Measurements from ENCODE around the gene SIMC1. TPM values are rescaled to one million over a fixed set of nuclear protein-coding genes. Genes with fewer than 3 reads are reported as not detected.
"Not testable (repeated sequence)": the region's sequence is repeated elsewhere in the genome, so short reads cannot be mapped to it uniquely, and the experiment has no call there.

Gene SIMC1
- total RNA-seq, 1 donor from 2014 or later, result 10.4 TPM

- not testable (repeated sequence) for H3K9ac ChIP-seq (ENCODE audit: low read length); H3K27me3 ChIP-seq (ENCODE audit: insufficient read depth, low read length); H3K4me1 Mint-ChIP-seq (ENCODE audit: low read depth, unreplicated experiment); H3K9me3 ChIP-seq (ENCODE audit: insufficient read depth, low read depth, low read length); H3K79me2 ChIP-seq (ENCODE audit: insufficient read depth, low read length); H3K4me2 ChIP-seq (ENCODE audit: low read length); H3K27me3 Mint-ChIP-seq (ENCODE audit: low read depth, unreplicated experiment); H3K4me1 ChIP-seq (ENCODE audit: insufficient read depth, low read length); H4K20me1 ChIP-seq (ENCODE audit: insufficient read depth, low read length); H3K4me3 Mint-ChIP-seq (ENCODE audit: unreplicated experiment); FAIRE-seq; DNase-seq (ENCODE audit: low read depth); H3K27ac ChIP-seq (ENCODE audit: low read depth, low read length); H3K36me3 ChIP-seq (ENCODE audit: insufficient read depth, low read length); H2AFZ ChIP-seq (ENCODE audit: low read depth, low read length); H3K4me3 ChIP-seq (ENCODE audit: insufficient read depth, low read depth, low read length); H3K9me3 Mint-ChIP-seq (ENCODE audit: unreplicated experiment); H3K27ac Mint-ChIP-seq (ENCODE audit: unreplicated experiment); H3K36me3 Mint-ChIP-seq (ENCODE audit: low read depth, unreplicated experiment)
Measured at GRCh38 chr5:176260682-176261081, 22.5 kb downstream of the SIMC1 start.

- not testable (repeated sequence) for FAIRE-seq; DNase-seq (ENCODE audit: low read depth); H3K4me1 ChIP-seq (ENCODE audit: insufficient read depth, low read length)
Measured at GRCh38 chr5:176266448-176266847, 28.2 kb downstream of the SIMC1 start.

GRCh38 chr5:176289018-176289417 lies 50.8 kb downstream of the SIMC1 start:
- not testable (repeated sequence) for H3K27me3 ChIP-seq (ENCODE audit: insufficient read depth, low read length); H3K27me3 Mint-ChIP-seq (ENCODE audit: low read depth, unreplicated experiment); H4K20me1 ChIP-seq (ENCODE audit: insufficient read depth, low read length); H2AFZ ChIP-seq (ENCODE audit: low read depth, low read length); H3K9me3 ChIP-seq (ENCODE audit: insufficient read depth, low read depth, low read length); H3K4me1 ChIP-seq (ENCODE audit: insufficient read depth, low read length); H3K4me1 Mint-ChIP-seq (ENCODE audit: low read depth, unreplicated experiment); H3K36me3 Mint-ChIP-seq (ENCODE audit: low read depth, unreplicated experiment); FAIRE-seq; H3K27ac Mint-ChIP-seq (ENCODE audit: unreplicated experiment); DNase-seq (ENCODE audit: low read depth); H3K27ac ChIP-seq (ENCODE audit: low read depth, low read length); H3K36me3 ChIP-seq (ENCODE audit: insufficient read depth, low read length); H3K4me2 ChIP-seq (ENCODE audit: low read length); H3K9ac ChIP-seq (ENCODE audit: low read length); H3K4me3 ChIP-seq (ENCODE audit: insufficient read depth, low read depth, low read length); H3K4me3 Mint-ChIP-seq (ENCODE audit: unreplicated experiment); H3K9me3 Mint-ChIP-seq (ENCODE audit: unreplicated experiment); H3K79me2 ChIP-seq (ENCODE audit: insufficient read depth, low read length)

More at GRCh38 chr5:176266448-176266847, 28.2 kb downstream of the SIMC1 start:
- not testable (repeated sequence) for H3K79me2 ChIP-seq (ENCODE audit: insufficient read depth, low read length); H3K27ac ChIP-seq (ENCODE audit: low read depth, low read length); H3K27ac Mint-ChIP-seq (ENCODE audit: unreplicated experiment); H3K4me3 ChIP-seq (ENCODE audit: insufficient read depth, low read depth, low read length); H4K20me1 ChIP-seq (ENCODE audit: insufficient read depth, low read length); H3K27me3 Mint-ChIP-seq (ENCODE audit: low read depth, unreplicated experiment); H3K9me3 Mint-ChIP-seq (ENCODE audit: unreplicated experiment); H3K9me3 ChIP-seq (ENCODE audit: insufficient read depth, low read depth, low read length); H2AFZ ChIP-seq (ENCODE audit: low read depth, low read length); H3K4me3 Mint-ChIP-seq (ENCODE audit: unreplicated experiment); H3K27me3 ChIP-seq (ENCODE audit: insufficient read depth, low read length); H3K36me3 ChIP-seq (ENCODE audit: insufficient read depth, low read length); H3K4me2 ChIP-seq (ENCODE audit: low read length); H3K9ac ChIP-seq (ENCODE audit: low read length); H3K4me1 Mint-ChIP-seq (ENCODE audit: low read depth, unreplicated experiment)
- peaks cover 12% of the 10 kb centered on the region for H3K36me3 Mint-ChIP-seq (ENCODE audit: low read depth, unreplicated experiment)

- FAIRE-seq, result peak; percentile 59
- H3K27ac Mint-ChIP-seq (ENCODE audit: unreplicated experiment); H3K9ac ChIP-seq (ENCODE audit: low read length); H3K9me3 ChIP-seq (ENCODE audit: insufficient read depth, low read depth, low read length); H3K4me1 ChIP-seq (ENCODE audit: insufficient read depth, low read length); H3K27me3 ChIP-seq (ENCODE audit: insufficient read depth, low read length); H3K36me3 Mint-ChIP-seq (ENCODE audit: low read depth, unreplicated experiment); H3K9me3 Mint-ChIP-seq (ENCODE audit: unreplicated experiment); H4K20me1 ChIP-seq (ENCODE audit: insufficient read depth, low read length); H3K4me2 ChIP-seq (ENCODE audit: low read length); H3K36me3 ChIP-seq (ENCODE audit: insufficient read depth, low read length); H3K4me1 Mint-ChIP-seq (ENCODE audit: low read depth, unreplicated experiment); DNase-seq (ENCODE audit: low read depth); H3K27ac ChIP-seq (ENCODE audit: low read depth, low read length); H3K4me3 Mint-ChIP-seq (ENCODE audit: unreplicated experiment); H2AFZ ChIP-seq (ENCODE audit: low read depth, low read length); H3K79me2 ChIP-seq (ENCODE audit: insufficient read depth, low read length); H3K27me3 Mint-ChIP-seq (ENCODE audit: low read depth, unreplicated experiment); H3K4me3 ChIP-seq (ENCODE audit: insufficient read depth, low read depth, low read length): not testable (repeated sequence)
Measured at GRCh38 chr5:176290057-176290840, 52.0 kb downstream of the SIMC1 start.

GRCh38 chr5:176305356-176305755 lies 67.1 kb downstream of the SIMC1 start:
- H3K27me3 Mint-ChIP-seq (ENCODE audit: low read depth, unreplicated experiment); H3K4me3 Mint-ChIP-seq (ENCODE audit: unreplicated experiment); DNase-seq (ENCODE audit: low read depth); FAIRE-seq; H2AFZ ChIP-seq (ENCODE audit: low read depth, low read length); H3K9me3 ChIP-seq (ENCODE audit: insufficient read depth, low read depth, low read length); H3K36me3 ChIP-seq (ENCODE audit: insufficient read depth, low read length); H3K4me3 ChIP-seq (ENCODE audit: insufficient read depth, low read depth, low read length); H3K9me3 Mint-ChIP-seq (ENCODE audit: unreplicated experiment); H3K4me2 ChIP-seq (ENCODE audit: low read length); H4K20me1 ChIP-seq (ENCODE audit: insufficient read depth, low read length); H3K4me1 Mint-ChIP-seq (ENCODE audit: low read depth, unreplicated experiment); H3K27me3 ChIP-seq (ENCODE audit: insufficient read depth, low read length); H3K9ac ChIP-seq (ENCODE audit: low read length); H3K4me1 ChIP-seq (ENCODE audit: insufficient read depth, low read length); H3K27ac ChIP-seq (ENCODE audit: low read depth, low read length); H3K27ac Mint-ChIP-seq (ENCODE audit: unreplicated experiment); H3K79me2 ChIP-seq (ENCODE audit: insufficient read depth, low read length): not testable (repeated sequence)
- H3K36me3 Mint-ChIP-seq (ENCODE audit: low read depth, unreplicated experiment), result peaks cover 22% of the 10 kb centered on the region
